ENCODE results near the gene STX3.
A peak's percentile ranks its signal among the peaks of the same experiment; 100 is the strongest.
"Not testable (repeated sequence)": the region's sequence is repeated elsewhere in the genome, so short reads cannot be mapped to it uniquely, and the experiment has no call there.

Gene STX3

DNA sequence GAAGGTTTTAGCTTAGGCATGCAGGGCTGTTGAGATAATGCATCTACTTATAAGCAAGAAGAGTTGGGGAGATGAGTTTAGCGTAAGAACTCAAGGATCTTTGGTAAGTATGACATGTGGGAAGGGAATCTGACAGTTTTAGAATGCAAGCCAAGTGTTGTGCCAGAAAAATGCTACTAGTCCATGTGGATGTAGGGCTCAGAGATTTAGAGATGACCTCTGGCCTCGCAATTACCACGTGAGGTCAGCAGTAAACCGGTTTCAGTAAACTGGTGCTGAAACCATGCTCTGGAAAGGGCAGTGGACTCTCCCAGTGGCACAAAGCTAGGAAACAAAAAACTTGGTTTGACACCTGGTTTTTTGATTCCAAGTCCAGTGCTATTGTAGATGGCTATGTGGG lies 36.5 kb downstream of the STX3 start:
- no peak for DNase-seq (ENCODE audit: low read depth)

DNA sequence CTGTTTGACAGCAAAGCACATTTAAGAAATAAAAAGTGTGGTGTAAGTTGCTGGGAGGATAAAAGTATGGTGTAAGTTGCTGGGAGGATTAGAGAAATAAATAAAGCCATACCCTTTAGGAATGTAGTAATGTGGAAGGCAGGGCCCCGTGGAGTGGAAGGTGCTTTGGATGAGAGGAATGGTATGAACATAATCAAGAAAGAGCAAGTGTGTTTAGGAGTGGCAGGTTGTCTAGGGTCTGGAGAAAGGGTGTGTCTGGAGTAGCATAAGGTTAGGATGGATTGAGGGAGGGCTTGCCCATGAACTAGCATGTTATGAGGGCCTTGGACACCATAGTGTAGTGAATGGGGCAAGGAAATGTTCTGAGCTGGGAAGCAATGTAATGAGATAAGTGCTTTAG lies 37.3 kb downstream of the STX3 start:
- no peak for DNase-seq (ENCODE audit: low read depth)

DNA sequence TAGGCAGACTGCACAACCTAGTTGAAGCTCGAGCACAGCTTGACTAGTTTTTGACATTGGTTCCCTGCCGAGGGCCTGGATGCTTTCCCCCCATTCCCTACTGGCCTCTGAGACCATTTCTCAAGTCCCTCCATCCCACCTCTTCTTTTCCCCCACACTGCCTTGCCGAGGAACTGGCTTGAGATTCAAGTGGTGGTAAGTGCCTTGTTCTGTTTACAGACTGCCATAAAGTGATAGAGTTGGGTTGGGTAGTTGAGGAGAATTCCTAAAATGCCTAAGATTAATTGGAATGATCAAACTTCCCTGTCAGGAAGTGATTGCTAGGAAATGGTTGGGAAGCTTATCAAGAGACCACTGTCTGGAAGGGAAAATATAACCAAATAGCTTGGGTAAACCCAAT lies 39.2 kb downstream of the STX3 start:
- DNase-seq (ENCODE audit: low read depth) = no peak

DNA sequence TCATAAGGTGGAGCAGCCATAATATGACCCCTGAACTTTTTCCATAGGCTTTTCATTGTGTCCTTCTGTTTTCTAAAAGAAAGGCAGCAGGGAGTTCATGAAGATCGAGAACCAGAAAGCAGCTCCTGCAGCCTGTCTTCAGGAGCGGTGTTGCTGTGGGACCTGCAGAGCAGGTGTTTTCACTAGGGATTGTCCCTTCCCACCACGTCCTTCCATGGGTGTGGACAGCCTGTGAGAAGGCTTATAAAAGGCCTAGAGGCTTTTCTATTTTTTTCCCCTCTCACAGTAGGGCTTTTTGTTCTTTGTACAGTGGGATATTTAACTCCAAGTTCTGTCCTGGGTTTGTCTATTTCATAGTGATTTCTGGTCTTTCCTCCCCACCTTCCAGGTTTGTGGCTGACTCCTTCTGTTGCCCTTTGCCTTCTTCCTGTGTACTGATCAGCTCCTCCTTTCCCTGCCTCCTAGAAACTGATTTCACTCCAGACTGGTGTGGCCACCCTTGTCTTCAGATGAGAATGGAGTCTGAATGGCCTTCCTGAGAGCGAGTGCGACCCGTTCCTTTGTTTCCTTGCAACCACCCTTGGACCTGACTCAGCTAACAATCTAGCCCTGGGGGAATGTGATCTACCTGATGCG lies 45.3 kb downstream of the STX3 start:
- no peak for DNase-seq (ENCODE audit: low read depth)

DNA sequence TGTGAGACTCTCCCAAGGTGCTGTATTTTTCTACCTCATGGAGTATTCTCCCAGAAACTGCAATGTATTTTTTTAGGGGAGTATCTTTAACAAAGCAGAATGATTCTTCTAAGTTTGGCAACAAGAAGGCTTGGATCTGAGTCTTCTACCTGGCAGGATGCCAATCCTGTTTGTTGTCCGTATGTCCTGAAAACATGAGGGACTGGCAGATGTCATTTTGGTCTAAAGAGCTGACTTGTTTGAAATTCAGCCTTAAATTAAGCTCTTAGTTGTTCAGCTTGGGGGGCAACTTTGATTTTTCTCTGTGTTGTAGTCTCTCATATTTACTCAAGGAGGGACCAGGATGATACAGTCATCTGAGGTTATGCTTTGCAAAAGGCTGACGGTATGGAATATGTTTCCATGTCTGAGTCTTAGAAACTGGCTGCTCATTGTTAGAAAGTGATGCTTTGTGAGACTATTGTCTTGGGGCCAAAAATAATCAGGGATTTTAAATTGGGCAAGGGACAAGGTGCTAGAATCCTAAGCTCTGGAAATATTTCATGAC lies 46.1 kb downstream of the STX3 start:
- DNase-seq (ENCODE audit: low read depth) = no peak

DNA sequence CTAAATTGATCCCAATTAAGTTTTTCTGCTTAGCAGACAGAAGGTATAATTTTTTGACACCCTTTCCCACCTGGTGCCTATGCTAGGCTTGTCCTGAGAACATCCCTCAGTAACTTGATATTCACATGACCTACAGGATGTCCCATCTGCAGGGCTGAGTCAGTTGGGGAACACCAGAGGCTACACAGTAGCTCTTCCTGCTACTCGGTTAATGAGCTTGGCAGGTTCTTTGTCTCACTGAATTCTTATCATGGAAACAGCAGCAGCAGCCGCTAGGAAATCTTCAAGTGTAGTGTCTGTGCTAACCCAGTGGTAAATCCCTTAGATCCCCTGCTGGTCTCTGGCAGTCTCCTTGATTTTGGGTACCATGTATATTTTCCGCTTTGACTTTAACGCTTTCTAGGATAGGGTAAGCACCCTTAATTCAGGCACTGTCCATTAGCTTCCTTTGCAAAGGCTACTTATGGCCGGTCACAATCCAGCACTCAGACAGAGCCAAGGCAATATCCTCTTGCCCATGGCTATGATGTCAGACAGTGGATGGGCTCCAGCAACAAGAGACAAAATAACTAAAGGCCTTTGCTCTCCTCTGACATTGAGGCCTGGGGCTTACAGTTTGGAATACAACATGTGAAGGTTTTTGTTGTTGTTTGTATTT lies 46.9 kb downstream of the STX3 start:
- DNase-seq (ENCODE audit: low read depth) = no peak

DNA sequence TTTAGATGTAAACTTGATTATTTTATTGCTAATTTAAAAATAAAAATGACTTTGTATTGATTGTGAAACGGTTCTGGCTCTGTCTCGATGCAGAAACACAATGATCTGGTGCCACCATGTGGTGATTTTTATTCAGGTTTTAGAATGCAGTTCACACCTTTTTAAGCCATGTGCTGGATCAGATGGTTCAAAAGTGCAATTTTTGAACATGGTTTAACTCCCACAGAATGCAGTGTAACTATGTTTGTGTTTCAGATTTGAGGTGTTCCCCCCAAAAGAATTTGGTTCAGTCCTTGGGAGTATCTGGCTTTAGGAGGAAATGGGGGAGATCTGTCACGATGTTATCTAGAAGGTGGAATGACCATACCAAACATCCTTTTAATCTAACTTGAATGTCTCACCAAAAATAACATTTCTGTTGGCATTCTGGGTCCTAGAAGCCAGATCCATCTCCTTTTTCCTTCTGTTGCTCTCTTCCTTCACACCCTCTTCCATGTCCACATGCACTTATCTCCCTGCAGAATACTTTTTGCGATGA lies 47.5 kb downstream of the STX3 start:
- peak; percentile 23 for DNase-seq (ENCODE audit: low read depth)

DNA sequence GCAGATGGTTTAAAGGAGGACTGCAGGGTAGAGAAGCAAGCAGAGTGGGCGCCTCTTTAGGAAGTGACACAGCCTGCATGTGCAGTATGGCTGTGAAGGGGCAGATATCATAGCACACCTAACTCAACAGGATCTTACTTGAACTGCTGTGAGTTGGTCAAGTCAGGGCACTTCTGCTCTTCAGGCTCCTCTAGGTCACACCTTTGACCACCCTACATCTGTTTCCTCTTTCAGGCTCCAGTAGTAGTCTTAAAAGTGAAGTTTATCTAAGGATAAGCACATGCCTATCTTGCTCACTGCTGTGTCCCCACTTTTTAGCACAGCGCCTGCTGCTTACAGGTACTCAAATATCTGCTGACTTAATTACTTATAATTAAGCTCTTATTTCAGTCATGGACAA lies 48.9 kb downstream of the STX3 start:
- DNase-seq (ENCODE audit: low read depth) = no peak

DNA sequence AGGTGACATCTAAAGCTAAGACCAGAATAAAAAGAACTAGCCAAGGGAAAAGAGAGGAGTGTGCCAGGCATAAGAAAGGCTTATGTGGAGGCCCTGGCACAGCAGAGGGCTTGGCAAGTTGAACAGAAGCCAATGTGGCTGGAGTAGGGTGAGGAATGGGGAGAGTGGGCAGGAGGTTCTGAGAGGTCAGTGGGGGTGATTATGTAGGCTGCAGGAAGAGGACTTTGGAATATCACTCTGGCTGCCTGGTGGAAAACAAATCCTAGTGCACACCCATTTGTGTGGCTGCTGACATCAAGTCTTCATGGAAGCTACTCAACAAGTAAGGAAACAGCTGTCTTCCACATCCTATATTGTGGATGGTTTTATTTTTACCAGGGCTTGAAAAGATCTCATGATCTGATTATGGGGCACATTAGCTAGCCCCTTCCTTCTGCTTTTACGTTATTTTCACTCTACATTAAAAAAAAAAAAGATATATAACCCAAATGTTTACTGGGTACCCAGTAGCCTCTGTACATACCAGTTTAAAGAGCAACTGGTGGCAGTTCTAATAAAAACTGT lies 52.0 kb downstream of the STX3 start:
- no peak for DNase-seq (ENCODE audit: low read depth)

DNA sequence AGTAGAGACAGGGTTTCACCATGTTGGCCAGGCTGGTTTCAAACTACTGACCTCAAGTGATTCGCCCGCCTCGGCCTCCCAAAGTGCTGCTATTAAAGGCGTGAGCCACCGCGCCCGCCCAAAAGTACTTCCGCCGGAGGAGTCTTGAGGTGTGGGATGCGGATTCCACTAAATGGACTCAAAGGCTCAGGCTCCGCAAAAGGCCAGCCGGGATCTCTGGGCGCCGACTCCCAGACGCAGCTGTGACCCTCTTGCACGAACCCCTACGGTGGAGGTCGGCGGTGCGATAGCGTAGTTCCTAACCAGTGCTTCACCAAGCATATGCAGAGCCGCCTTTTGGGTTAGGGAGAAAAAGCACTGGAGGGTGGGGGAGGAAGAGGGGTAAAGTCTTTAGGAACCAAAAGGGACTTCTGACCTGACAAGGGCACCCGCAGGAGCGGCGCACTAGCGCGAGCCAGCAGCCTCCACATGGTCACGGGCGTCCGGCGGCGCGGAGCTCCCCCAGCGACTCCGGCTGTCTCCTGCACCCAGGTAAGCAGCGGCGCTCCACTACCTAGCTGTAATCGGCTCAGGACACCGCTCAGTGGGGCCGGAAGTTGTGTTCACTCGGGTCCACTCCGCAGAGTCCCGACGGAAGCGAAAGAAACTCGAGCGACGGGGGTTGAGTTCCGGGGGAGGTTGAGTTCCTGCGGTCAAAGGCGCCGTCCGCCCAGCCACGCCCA lies 55.2 kb downstream of the STX3 start, which contains the start of gene MRPL16:
MRPL16 (minus strand) TSS at position 590 of the 722 bp plus-strand sequence; CDS start at position 470, 120 bp downstream.
- peak; percentile 79 for DNase-seq (ENCODE audit: low read depth)

DNA sequence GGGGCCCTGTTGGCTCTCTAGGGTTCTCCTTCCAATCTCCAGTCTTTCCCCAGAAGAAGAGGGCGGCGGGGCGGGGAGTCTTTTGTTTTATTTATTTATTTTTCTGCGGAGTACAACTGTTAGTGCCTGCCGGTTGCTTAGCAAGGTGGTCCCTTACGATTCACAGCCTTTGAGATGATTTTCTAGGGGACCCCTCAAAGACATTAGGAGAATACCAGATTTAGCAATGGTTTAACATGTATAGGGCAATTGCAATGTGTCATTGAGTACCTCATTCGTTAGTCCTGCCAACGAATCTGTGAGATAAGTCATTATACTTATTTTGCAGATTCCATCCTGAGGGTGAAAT lies 55.7 kb downstream of the STX3 start:
- DNase-seq (ENCODE audit: low read depth) = no peak

DNA sequence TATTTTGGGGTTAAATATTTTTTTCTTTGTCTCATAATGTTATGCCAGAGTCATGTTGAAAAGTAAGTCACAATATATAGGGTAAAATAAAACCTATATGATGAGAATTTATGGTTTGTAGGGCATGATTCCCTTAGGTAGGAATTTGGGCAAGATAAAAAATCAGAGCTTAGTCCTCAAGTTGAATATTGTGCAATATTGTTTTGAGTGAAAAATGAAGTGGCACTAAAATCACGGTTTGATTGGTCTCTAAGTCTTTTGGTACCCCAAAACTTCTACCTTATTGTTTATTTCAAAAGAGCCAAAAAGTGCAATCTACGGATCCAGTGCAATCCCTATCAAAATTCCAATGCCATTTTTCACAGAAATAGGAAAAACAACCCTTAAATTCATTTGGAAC lies 57.0 kb downstream of the STX3 start:
- no peak for DNase-seq (ENCODE audit: low read depth)

DNA sequence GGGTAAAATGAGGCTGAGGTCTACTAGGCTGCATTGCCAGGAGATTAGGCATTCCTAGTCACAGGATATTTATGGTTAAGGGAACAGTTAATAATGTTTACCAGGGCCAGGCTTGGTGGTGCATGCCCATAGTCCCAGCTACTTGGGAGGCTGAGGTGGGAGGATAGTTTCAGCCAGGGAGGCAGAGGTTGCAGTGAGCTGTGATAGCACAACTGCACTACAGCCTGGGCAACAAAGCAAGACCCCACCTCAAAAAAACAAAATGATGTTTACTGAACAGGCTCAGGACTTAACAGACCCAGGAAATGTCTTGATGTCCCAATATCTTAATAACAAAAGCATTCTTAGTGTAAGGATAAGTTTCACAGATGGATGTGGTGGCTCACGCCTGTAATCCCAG lies 58.2 kb downstream of the STX3 start:
- no peak for DNase-seq (ENCODE audit: low read depth)

DNA sequence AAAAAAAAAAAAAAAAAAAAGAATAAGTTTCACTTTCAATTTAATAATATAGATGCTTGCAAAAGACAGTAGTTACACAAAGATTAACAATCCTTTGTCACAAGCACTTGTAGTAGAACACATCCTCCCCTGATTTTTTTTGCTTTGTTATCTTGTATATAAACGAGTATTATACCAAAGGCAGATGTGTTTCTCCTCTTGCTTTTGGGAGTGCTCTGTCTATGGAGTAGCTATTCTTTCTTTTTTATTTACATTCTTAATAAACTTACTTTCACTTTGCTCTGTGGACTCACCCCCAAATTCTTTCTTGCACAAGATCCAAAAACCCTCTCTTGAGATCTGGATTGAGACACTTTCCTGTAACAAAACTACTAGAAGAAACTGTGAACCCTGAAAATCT lies 58.8 kb downstream of the STX3 start:
- no peak for DNase-seq (ENCODE audit: low read depth)

DNA sequence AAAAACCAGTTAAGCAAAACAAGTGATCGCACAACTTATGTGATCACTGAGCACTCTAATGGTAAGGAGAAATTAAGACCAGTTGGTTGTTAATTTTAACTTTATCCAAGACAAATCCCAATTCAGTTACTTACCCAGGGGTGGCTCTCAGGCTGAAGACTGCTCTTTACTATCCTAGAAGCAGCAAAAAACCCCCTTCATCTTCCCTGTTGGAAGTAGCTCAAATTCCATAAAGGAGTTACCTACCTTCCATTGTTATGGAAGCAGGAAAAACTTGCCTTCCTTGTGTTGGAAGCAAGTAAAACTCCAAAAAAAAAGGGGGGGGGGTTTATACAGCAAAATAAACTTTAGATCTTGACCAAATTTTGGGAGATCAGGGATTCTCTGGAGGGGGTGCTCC lies 60.6 kb downstream of the STX3 start:
- DNase-seq (ENCODE audit: low read depth) = no peak

DNA sequence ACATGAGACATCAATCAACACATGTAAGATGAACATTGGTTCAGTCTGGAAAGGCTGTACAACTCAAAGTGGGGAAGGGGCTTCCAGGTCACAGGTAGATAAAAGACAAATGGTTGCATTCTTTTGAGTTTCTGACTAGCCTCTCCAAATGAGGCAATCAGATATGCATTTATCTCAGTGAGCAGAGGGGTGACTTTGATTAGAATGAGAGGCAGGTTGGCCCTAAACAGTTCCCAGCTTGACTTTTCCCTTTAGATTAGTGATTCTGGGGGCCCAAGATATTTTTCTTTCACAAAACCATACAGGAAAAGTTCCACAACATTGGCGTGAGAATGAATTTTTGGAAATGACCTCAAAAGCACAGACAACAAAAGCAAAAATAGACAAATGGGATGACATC lies 61.3 kb downstream of the STX3 start:
- not testable (repeated sequence) for DNase-seq (ENCODE audit: low read depth)

DNA sequence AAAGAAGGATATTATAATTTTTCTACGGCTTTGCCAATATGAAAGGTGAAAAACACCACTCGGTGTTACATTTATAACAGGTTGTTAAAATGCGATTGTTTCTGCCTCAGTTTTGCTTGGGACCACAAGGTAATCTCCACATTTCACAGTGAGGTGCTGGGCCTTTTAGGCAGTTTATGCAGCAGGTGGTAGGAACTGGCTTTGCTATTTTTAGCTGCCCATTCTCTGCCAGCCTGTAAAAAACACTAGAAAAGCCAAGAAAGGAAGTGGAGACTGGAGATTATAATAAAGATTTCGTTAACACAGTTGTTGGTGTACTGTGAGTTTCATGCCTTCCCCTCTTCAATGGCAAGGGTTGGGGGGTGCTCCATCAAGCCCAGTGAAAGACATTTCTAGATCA lies 63.4 kb downstream of the STX3 start:
- DNase-seq (ENCODE audit: low read depth) = no peak

DNA sequence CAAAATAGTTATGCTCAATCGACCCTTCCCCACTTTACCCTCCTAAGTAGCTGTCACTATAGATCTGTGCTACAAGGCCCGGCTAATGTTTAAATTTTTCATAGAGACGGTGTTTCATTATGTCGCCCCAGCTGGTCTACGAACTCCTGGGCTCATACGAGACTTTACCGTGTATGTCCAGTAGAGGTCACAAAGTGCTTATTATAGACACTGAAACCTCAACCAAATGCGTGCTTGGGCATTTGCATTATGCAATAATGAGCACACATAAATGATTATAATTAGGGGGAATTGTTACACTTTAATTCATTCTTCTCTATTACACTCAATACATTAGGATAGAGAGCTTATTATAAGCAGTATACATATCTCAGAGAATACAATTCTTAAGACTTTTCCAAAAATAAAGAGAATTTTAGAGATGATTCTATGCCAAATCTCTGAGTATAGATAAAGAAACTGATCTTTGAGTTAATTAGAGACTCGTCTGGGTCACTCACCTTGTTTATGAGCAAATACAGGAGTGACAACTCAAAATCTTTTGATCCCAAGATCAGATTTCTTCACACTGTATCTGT lies 67.9 kb downstream of the STX3 start:
- no peak for DNase-seq (ENCODE audit: low read depth)

DNA sequence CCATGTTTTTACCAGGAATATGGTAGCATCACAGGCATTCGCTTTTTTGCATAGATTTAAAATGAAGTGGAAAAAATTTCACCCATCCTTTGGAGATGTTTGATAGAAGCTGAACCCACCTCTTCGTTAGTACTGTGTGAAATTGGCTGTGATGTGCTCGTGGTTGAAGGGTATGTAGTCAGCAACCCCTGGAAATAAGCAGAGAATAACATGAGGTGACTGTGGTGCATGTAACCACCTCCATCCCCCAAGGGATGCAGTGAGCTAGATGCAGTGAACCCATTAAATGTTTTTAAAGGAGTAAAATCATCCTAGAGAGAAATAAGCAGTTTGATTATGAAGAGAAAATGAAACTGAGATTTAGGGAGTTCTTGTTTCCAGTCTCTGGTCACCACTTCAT lies 74.2 kb downstream of the STX3 start:
- DNase-seq (ENCODE audit: low read depth) = no peak

DNA sequence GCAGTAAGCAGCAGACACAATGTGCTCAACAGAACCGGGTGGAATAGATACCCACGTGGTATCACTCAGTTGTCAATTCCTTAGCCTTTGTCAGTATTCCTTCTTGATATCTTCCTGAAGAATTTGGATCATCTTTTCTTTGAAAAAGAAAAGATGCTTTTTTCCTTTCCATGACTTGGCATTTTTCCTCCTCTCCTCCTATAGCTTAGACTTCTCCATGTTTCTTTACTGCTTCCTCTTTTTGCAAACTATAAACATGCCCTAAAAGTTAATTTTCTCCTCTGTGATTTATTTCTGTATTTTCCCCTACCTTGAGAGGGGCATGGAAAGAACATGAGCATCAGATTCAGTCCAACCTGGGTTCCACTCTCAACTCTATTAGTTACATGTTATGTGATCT lies 78.4 kb downstream of the STX3 start:
- no peak for DNase-seq (ENCODE audit: low read depth)

DNA sequence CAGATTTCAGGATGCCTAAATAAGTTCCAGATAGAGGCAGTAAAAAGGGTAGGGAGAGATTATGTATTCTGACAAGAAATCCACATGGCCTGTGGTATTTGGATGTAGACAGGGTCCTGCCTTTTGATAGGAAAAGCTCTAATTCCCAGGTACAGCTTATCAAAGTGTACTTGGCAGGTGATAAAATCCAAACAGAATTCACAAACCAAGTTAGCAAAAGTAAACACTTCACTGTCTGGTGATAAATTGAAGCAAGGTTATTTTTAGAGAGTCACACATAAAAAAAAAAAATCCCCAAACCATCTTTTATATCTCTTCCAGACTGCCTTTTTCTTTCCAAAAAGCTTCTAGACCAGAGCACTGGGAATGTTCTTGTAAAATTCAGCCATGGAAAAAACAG lies 84.4 kb downstream of the STX3 start:
- no peak for DNase-seq (ENCODE audit: low read depth)

DNA sequence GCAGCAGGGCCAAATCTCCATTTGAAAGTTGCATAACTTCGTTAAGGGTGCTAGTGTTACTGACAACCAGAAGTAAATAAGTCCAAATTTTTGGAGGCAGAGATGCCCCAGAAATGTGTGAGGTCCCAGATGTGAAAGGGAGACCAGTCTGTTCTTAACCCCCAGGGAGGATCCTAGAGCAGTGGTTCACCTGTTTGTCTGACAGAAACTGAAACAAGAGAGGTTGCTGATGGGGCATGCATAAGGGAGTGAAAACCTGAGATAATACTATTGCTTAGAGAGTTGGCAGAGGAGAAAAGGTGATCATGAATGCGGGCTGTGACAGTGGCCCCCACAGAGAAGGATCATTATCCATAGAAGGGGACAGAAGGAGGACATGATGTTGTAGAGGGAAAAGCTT lies 86.3 kb downstream of the STX3 start:
- no peak for DNase-seq (ENCODE audit: low read depth)

All from stimulated activated CD8-positive, alpha-beta memory T cell treated with anti-CD3 and anti-CD28 coated beads, Interleukin-12 subunit alpha, Interleukin-12 subunit beta, amount 100 ng/mL, for 1 hour (primary cell).